GM12873 (cell line): ENCODE results near the gene ZDHHC8.

ENCODE experiments used
- CTCF ChIP-seq: IDR thresholded peaks from 2 replicates; pipeline ENCODE4 v1.5.1; 2012; ENCODE audit warnings: low read depth, mild to moderate bottlenecking, moderate library complexity, low read length, control low read depth; ENCODE audit not compliant: insufficient read depth; ENCODE audit errors: missing control alignments

Gene ZDHHC8

GRCh38 chr22:20187777-20188566, 56.4 kb downstream of the ZDHHC8 start:
- no peak for TF ChIP-seq CTCF

GRCh38 chr22:20188567-20188877, 56.9 kb downstream of the ZDHHC8 start:
- no peak for TF ChIP-seq CTCF

- TF ChIP-seq CTCF: no peak
Observed at GRCh38 chr22:20191000-20191515, 59.5 kb downstream of the ZDHHC8 start.

- TF ChIP-seq CTCF: no peak
Observed at GRCh38 chr22:20191803-20192202, 60.2 kb downstream of the ZDHHC8 start.

- TF ChIP-seq CTCF: no peak
Observed at GRCh38 chr22:20192293-20192971, 60.8 kb downstream of the ZDHHC8 start.

GRCh38 chr22:20192972-20193760, 61.6 kb downstream of the ZDHHC8 start:
- TF ChIP-seq CTCF: no peak
